PC-9 (cell line): ENCODE data around the gene BTG4.

ENCODE experiments used
- EZH2 ChIP-seq: fragments of 200-600 bp; sonication (generic); IDR thresholded peaks from 2 replicates; pipeline ENCODE4 v1.8.0; 2017; ENCODE audit warnings: antibody characterized with exemption, low read depth
- TF ChIP-seq, protein P1 (sequence below): fragments of 200-600 bp; sonication (generic); conservative IDR thresholded peaks from 2 replicates; pipeline ENCODE4 v1.6.1; 2017; ENCODE audit warnings: mixed run types, antibody characterized with exemption, mild to moderate bottlenecking, moderate library complexity

DNA sequence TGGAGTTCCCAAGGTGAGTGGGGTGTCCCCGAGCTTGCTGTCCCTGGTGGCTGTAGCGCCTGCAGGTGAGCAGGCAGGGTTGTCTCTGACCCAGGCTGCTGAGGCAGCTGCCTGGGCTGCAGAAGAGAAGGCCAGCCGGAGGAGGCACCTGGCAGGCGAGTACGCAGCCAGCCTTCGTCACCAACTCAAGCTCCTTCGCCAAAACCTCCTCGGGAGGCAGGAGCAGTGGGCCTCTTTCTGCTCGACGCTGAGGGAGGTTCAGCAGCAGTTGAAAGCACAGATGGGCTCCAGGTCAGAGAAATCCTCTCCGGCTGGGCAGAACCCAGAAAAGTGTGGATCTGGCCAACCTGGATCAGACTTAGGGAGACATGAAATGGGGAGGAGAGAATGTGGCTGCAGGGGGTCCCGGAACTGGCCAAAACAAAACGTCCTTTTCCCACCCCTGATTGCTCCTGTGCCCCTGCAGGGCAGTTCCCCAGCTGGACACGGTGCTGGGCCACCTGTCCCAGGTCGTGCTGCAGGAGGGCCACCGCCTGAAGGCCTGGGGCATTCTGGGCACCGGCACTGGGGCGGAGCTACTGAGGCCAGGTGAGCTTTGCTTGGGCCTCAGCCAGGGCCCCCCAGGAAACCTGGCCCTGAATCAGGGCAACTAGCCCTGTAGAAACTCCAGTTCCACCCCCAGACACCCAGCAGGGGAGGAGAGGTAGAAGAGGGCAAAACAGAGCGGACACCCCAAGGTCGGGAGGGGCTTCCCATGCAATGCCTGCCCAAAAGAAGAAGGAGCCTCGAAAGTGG lies 56.7 kb downstream of the BTG4 start:
- TF ChIP-seq, protein P1, sequence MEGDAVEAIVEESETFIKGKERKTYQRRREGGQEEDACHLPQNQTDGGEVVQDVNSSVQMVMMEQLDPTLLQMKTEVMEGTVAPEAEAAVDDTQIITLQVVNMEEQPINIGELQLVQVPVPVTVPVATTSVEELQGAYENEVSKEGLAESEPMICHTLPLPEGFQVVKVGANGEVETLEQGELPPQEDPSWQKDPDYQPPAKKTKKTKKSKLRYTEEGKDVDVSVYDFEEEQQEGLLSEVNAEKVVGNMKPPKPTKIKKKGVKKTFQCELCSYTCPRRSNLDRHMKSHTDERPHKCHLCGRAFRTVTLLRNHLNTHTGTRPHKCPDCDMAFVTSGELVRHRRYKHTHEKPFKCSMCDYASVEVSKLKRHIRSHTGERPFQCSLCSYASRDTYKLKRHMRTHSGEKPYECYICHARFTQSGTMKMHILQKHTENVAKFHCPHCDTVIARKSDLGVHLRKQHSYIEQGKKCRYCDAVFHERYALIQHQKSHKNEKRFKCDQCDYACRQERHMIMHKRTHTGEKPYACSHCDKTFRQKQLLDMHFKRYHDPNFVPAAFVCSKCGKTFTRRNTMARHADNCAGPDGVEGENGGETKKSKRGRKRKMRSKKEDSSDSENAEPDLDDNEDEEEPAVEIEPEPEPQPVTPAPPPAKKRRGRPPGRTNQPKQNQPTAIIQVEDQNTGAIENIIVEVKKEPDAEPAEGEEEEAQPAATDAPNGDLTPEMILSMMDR = no peak
- no peak for TF ChIP-seq EZH2
